Calu3 (cell line): ENCODE measurements around the gene CNTNAP2. TPM values are rescaled to one million over a fixed set of nuclear protein-coding genes. Genes with fewer than 3 reads are reported as not detected.

ENCODE experiments used
- BruUV-seq: library from RNA; stranded (reverse); fragments of 400-500 nt; replicated peaks from 2 replicates; lab custom pipeline; 2021; lab: Mats Ljungman, UMichigan
- CTCF ChIA-PET: fragments of 300-600 bp; sonication (Branson Sonifier 250); formaldehyde crosslinking; loops from one replicate; lab custom pipeline; 2022; ENCODE audit warnings: antibody characterized with exemption; lab: Charles Lee
- DNase-seq: peaks from one replicate; pipeline ENCODE4 v3.0.0; 2022
- H3K27ac Mint-ChIP-seq: one replicate; pipeline ENCODE4 v1.8.0; 2022; ENCODE audit warnings: mixed read lengths; ENCODE audit not compliant: unreplicated experiment
- H3K27me3 Mint-ChIP-seq: one replicate; pipeline ENCODE4 v1.8.0; 2022; ENCODE audit warnings: mixed read lengths; ENCODE audit not compliant: unreplicated experiment
- H3K36me3 Mint-ChIP-seq: one replicate; pipeline ENCODE4 v1.8.0; 2022; ENCODE audit warnings: mild to moderate bottlenecking, moderate library complexity, mixed read lengths; ENCODE audit not compliant: insufficient read depth, unreplicated experiment
- H3K4me1 Mint-ChIP-seq: one replicate; pipeline ENCODE4 v1.8.0; 2022; ENCODE audit warnings: mild to moderate bottlenecking, low read depth, mixed read lengths; ENCODE audit not compliant: unreplicated experiment
- H3K4me3 Mint-ChIP-seq: one replicate; pipeline ENCODE4 v1.8.0; 2022; ENCODE audit warnings: mild to moderate bottlenecking, low read depth, moderate library complexity, mixed read lengths; ENCODE audit not compliant: unreplicated experiment
- H3K9me3 Mint-ChIP-seq: one replicate; pipeline ENCODE4 v1.8.0; 2022; ENCODE audit warnings: low read depth, mixed read lengths; ENCODE audit not compliant: unreplicated experiment
- intact Hi-C: fragments of 100-400 bp; cut with micrococcal nuclease; formaldehyde crosslinking; loops from one replicate; pipeline ENCODE4 v1.10.0; 2022; ENCODE audit not compliant: unreplicated experiment
- total RNA-seq: library from RNA; stranded (reverse); gene quantifications from 2 replicates; pipeline ENCODE4 v1.2.3, GENCODE V29; 2022
- TF ChIP-seq, protein P1 (sequence below): fragments of 200-600 bp; IDR thresholded peaks from one replicate; pipeline ENCODE4 v1.8.0; 2022; ENCODE audit warnings: antibody characterized with exemption; ENCODE audit not compliant: unreplicated experiment

CNTNAP2 gene
- total RNA-seq, 1 experiment from 2014 or later = 1.1 TPM

- no peaks in the 10 kb centered on the region for H3K27me3 Mint-ChIP-seq
- no peak for DNase-seq
- H3K36me3 Mint-ChIP-seq = no peaks in the 10 kb centered on the region
- H3K27ac Mint-ChIP-seq = no peak overlapping the region
- TF ChIP-seq, protein P1, sequence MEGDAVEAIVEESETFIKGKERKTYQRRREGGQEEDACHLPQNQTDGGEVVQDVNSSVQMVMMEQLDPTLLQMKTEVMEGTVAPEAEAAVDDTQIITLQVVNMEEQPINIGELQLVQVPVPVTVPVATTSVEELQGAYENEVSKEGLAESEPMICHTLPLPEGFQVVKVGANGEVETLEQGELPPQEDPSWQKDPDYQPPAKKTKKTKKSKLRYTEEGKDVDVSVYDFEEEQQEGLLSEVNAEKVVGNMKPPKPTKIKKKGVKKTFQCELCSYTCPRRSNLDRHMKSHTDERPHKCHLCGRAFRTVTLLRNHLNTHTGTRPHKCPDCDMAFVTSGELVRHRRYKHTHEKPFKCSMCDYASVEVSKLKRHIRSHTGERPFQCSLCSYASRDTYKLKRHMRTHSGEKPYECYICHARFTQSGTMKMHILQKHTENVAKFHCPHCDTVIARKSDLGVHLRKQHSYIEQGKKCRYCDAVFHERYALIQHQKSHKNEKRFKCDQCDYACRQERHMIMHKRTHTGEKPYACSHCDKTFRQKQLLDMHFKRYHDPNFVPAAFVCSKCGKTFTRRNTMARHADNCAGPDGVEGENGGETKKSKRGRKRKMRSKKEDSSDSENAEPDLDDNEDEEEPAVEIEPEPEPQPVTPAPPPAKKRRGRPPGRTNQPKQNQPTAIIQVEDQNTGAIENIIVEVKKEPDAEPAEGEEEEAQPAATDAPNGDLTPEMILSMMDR = no peak
- H3K4me1 Mint-ChIP-seq = no peaks in the 10 kb centered on the region
- BruUV-seq = no TSS peak
- intact Hi-C loops = no loop called here
- CTCF ChIA-PET = no interaction called here
- no peak overlapping the region for H3K4me3 Mint-ChIP-seq
- peaks cover 14% of the 10 kb centered on the region for H3K9me3 Mint-ChIP-seq
These were observed 2045.2 kb downstream of the CNTNAP2 start for GRCh38 chr7:148161776-148162175.

DNA sequence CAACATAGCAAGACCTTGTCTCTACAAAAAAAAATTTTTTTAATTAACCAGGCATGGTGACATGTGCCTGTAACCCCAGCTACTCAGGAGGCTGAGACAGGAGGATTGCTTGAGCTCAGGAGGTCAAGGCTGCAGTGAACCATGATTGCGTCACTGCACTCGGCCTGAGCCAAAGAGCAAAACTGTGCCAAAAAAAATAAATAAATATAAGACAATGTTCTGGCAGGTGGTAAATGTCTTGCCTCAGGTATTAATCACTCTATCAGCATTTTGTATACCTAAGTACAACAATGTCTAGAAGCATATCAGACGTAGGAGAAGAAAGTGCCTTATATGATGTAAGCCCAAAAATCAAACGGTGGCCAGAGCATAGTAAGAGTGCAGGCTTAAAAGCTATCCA, 2046.2 kb downstream of the CNTNAP2 start:
- no peak overlapping the region for H3K4me3 Mint-ChIP-seq
- H3K36me3 Mint-ChIP-seq = no peaks in the 10 kb centered on the region
- intact Hi-C loops = no loop called here
- TF ChIP-seq, protein P1 = no peak
- no peak overlapping the region for H3K27ac Mint-ChIP-seq
- no peaks in the 10 kb centered on the region for H3K4me1 Mint-ChIP-seq
- BruUV-seq = no TSS peak
- CTCF ChIA-PET = interaction anchor here (0.8 kb wide), 1 partner anchor 716 kb away, joined by 3 read pairs; no protein-coding TSS in a partner anchor
- H3K27me3 Mint-ChIP-seq = no peaks in the 10 kb centered on the region
- DNase-seq = no peak
- H3K9me3 Mint-ChIP-seq = peaks cover 16% of the 10 kb centered on the region

DNA sequence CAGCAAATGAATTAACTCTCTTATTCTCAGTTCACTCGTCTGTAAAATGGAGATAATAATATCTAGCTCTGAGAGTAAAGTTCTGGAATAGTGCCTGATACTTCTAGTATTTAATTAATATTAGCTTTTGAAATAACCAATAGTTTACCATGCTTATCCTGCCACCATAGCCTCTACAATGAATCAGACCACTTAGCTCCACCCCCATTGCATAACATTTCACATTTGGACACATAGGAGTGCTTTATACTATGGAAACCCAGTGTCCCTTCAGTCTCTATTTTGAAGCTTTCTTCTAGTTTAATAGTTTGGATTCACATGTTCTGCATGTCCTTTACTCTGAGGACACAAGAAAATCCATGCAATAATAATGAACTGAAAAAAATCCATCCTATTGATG, 2046.6 kb downstream of the CNTNAP2 start:
- TF ChIP-seq, protein P1 = no peak
- intact Hi-C loops = no loop called here
- DNase-seq = no peak

DNA sequence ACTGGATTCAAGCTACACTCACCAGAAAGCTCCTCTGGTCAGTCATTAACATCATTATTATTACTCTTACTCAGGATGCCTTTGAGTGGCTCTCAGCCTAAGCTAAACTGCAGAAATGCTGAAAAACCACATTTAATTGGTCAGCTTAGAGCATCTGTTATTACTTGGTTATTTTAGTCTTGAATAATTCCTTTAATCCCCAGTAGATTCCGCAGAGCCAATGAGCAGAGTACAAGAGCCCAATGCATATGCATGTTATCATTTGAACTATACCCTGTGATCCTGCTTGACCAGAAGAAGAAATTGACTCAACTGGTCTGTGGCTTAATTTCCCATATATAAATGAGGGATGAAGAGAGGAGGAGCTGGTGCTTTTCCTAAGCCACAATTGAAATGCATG, 2056.3 kb downstream of the CNTNAP2 start:
- CTCF ChIA-PET = no interaction called here
- DNase-seq = no peak
- Mint-ChIP-seq H3K4me1 (no peaks in the 10 kb centered on the region), H3K27me3 (no peaks in the 10 kb centered on the region), H3K27ac (no peak overlapping the region), H3K4me3 (no peak overlapping the region), H3K36me3 (no peaks in the 10 kb centered on the region), H3K9me3 (peaks cover 2% of the 10 kb centered on the region)
- BruUV-seq = no TSS peak
- intact Hi-C loops = no loop called here
- TF ChIP-seq, protein P1 = no peak

More for the DNA sequence above, 2046.6 kb downstream of the CNTNAP2 start:
- no peaks in the 10 kb centered on the region for H3K27me3 Mint-ChIP-seq
- no peak overlapping the region for H3K27ac Mint-ChIP-seq
- H3K4me1 Mint-ChIP-seq = no peaks in the 10 kb centered on the region
- H3K9me3 Mint-ChIP-seq = peaks cover 15% of the 10 kb centered on the region
- no peaks in the 10 kb centered on the region for H3K36me3 Mint-ChIP-seq
- CTCF ChIA-PET = no interaction called here
- no TSS peak for BruUV-seq
- no peak overlapping the region for H3K4me3 Mint-ChIP-seq
